HepG2 (cell line): Measurements from ENCODE around the gene RNH1. TPM values are rescaled to one million over a fixed set of nuclear protein-coding genes. Genes with fewer than 3 reads are reported as not detected.

Source experiments
- ATAC-seq: fragments of 200-7000 bp; cut with Tn5 transposase; 3 replicates; pipeline ENCODE4 v1.9.1; 2020; ENCODE audit warnings: mild to moderate bottlenecking, moderate library complexity
- BruUV-seq: library from RNA; stranded (reverse); fragments of 400-500 nt; replicated peaks from 2 replicates; lab custom pipeline; 2021; lab: Mats Ljungman, UMichigan
- CTCF ChIA-PET: fragments of 300-600 bp; formaldehyde crosslinking; extraction: SDS; loops from one replicate; lab custom pipeline; 2021; ENCODE audit warnings: low total read pairs, inconsistent platforms, low intra/inter-chr PET ratio; lab: Yijun Ruan, JAX
- POLR2A ChIA-PET: fragments of 350-600 bp; sonication (Branson Sonifier 250); formaldehyde crosslinking; loops from one replicate; lab custom pipeline; 2020; ENCODE audit warnings: antibody characterized with exemption, inconsistent platforms; lab: Yijun Ruan, JAX
- DNase-seq: peaks from one replicate; pipeline ENCODE4 v3.0.0-alpha.2; 2015; ENCODE audit warnings: low spot score
- FAIRE-seq: peaks from 3 replicates; lab custom pipeline; 2011; peaks lifted over from hg19 to GRCh38; lab: Jason Lieb, UNC
- H2AFZ ChIP-seq: one replicate; pipeline ENCODE4 v1.6.1; 2011; ENCODE audit warnings: low read length, inconsistent platforms
- H3K27ac ChIP-seq: fragments of 300-600 bp; 3 replicates; pipeline ENCODE4 v1.8.0; 2011; ENCODE audit warnings: mixed run types, mild to moderate bottlenecking, mixed read lengths, low read length, inconsistent platforms; ENCODE audit not compliant: insufficient read depth; ENCODE audit errors: extremely low read length
- H3K27me3 ChIP-seq, 2 experiments: fragments of 200-600 bp in 1 of 2; 2 replicates in 1 of 2; 3 replicates in 1 of 2; pipeline versions ENCODE4 v1.6.0 to v1.8.0; 2011; ENCODE audit warnings: low read length in 2 of 2, mild to moderate bottlenecking in 2 of 2, moderate library complexity in 2 of 2, inconsistent platforms in 1 of 2; ENCODE audit not compliant: insufficient read depth in 2 of 2, control insufficient read depth in 1 of 2
- H3K36me3 ChIP-seq, 2 experiments: fragments of 200-600 bp in 1 of 2; replicated peaks in 1 of 2; 2 replicates in 1 of 2; 3 replicates in 1 of 2; pipeline versions ENCODE4 v1.5.1 to v1.8.0; 2011; ENCODE audit warnings: low read length in 2 of 2, inconsistent platforms in 1 of 2; ENCODE audit not compliant: insufficient read depth in 2 of 2, control insufficient read depth in 1 of 2
- H3K4me1 ChIP-seq: 2 replicates; pipeline ENCODE4 v1.5.1; 2012; ENCODE audit warnings: low read length, inconsistent platforms; ENCODE audit not compliant: insufficient read depth
- H3K4me2 ChIP-seq: 2 replicates; pipeline ENCODE4 v1.6.0; 2011; ENCODE audit warnings: low read depth, low read length, inconsistent platforms
- H3K4me3 ChIP-seq, 3 experiments: fragments of 200-600 bp in 1 of 3; sonication (generic), shearing (Covaris generic) in 1 of 3; replicated peaks in 1 of 3; 2 replicates each; pipeline ENCODE4 v1.5.1; 2011 to 2016; ENCODE audit warnings: low read length in 3 of 3, inconsistent platforms in 2 of 3, low read depth in 2 of 3, mild to moderate bottlenecking in 2 of 3, control low read depth in 1 of 3, mixed read lengths in 1 of 3; ENCODE audit not compliant: insufficient read depth in 1 of 3
- H3K79me2 ChIP-seq: one replicate; pipeline ENCODE4 v1.6.1; 2011; ENCODE audit warnings: low read length, inconsistent platforms; ENCODE audit not compliant: insufficient read depth
- H3K9ac ChIP-seq: 2 replicates; pipeline ENCODE4 v1.6.0; 2011; ENCODE audit warnings: mild to moderate bottlenecking, low read depth, low read length, inconsistent platforms; ENCODE audit not compliant: insufficient read depth
- H3K9me3 ChIP-seq: 2 replicates; pipeline ENCODE4 v1.5.1; 2012; ENCODE audit warnings: mild to moderate bottlenecking, low read length
- H4K20me1 ChIP-seq: 2 replicates; pipeline ENCODE4 v1.6.0; 2011; ENCODE audit warnings: inconsistent platforms, mild to moderate bottlenecking, low read length, moderate library complexity; ENCODE audit not compliant: insufficient read depth
- AGO2 ChIP-seq: fragments of 200-400 bp; formaldehyde crosslinking; optimal IDR thresholded peaks from 2 replicates; pipeline ENCODE3; 2017; ENCODE audit warnings: mild to moderate bottlenecking, low read depth, low read length, moderate library complexity
- HINFP ChIP-seq: sonication (generic); formaldehyde crosslinking; IDR thresholded peaks from 2 replicates; pipeline ENCODE4 v1.4.0; 2020; ENCODE audit warnings: low read depth, mild to moderate bottlenecking, missing genetic modification reagents
- NCOA5 ChIP-seq: sonication (generic); formaldehyde crosslinking; IDR thresholded peaks from 2 replicates; pipeline ENCODE4 v1.4.0; 2020; ENCODE audit warnings: missing genetic modification reagents
- POLR2A ChIP-seq, 2 experiments: IDR thresholded peaks; 2 replicates each; pipeline ENCODE4 v1.6.1; 2011; ENCODE audit warnings: low read depth in 2 of 2, low read length in 2 of 2, mild to moderate bottlenecking in 1 of 2, moderate library complexity in 1 of 2; ENCODE audit not compliant: insufficient read depth in 1 of 2
- POLR2G ChIP-seq: fragments of 200-400 bp; formaldehyde crosslinking; IDR thresholded peaks from 2 replicates; pipeline ENCODE4 v1.6.1; 2018; ENCODE audit warnings: mild to moderate bottlenecking, low read depth, low read length, moderate library complexity
- RBM22 ChIP-seq: fragments of 200-400 bp; formaldehyde crosslinking; optimal IDR thresholded peaks from 2 replicates; pipeline ENCODE3; 2017; ENCODE audit warnings: mild to moderate bottlenecking, low read length, moderate library complexity
- ZNF564 ChIP-seq: sonication (generic); formaldehyde crosslinking; IDR thresholded peaks from 2 replicates; pipeline ENCODE4 v1.8.1; 2023; ENCODE audit warnings: mild to moderate bottlenecking, missing genetic modification reagents
- WGBS: methylation state at CpG from one replicate; pipeline ENCODE4 v1.1.6; 2017; ENCODE audit warnings: low lambda C conversion rate; 5-methylcytosine and 5-hydroxymethylcytosine counted together
- in situ Hi-C: cut with HindIII; loops from 2 replicates; pipeline ENCODE4 v1.10.0; 2017; ENCODE audit warnings: low pct_unique_long_range_greater_than_20kb; ENCODE audit not compliant: extremely low pct_ligation_motif_present
- intact Hi-C: fragments of 100-400 bp; cut with micrococcal nuclease; formaldehyde crosslinking; loops from one replicate; pipeline ENCODE4 v1.10.0; 2022; ENCODE audit not compliant: unreplicated experiment
- polyA plus RNA-seq, 8 experiments: library from polyadenylated mRNA; depleted of rRNA in 3 of 8; stranded (reverse) in 7 of 8; unstranded in 1 of 8; fragments of >200 nt; fragmentation: Illumina TruSeq in 4 of 8; extraction: Trizol in 4 of 8; gene quantifications; 2 replicates each; pipeline versions ENCODE4 v1.2.1 to v1.2.3, GENCODE V29; 2011 to 2016; ENCODE audit warnings: low read depth in 4 of 8, missing spikeins in 1 of 8, mixed read lengths in 1 of 8; ENCODE audit not compliant: insufficient read depth in 1 of 8
- total RNA-seq, 5 experiments: library from RNA; depleted of rRNA; stranded (reverse); fragments of >200 nt; fragmentation: Illumina TruSeq; extraction: Trizol; gene quantifications; 2 replicates each; pipeline ENCODE4 v1.2.3, GENCODE V29; 2016; ENCODE audit warnings: low read depth in 1 of 5

Gene RNH1
- total and polyA plus RNA-seq, 2 of the 13 experiments (the other 11 are each of a cell fraction or from before 2014, with no cell fraction given): 36.0 to 74.1 TPM

- WGBS: 97% methylated on average over 23 of the region's 24 CpGs
- Histone ChIP-seq H3K4me1 (peaks cover 14% of the 10 kb centered on the region), H3K27me3 (no peaks in the 10 kb centered on the region), H3K9ac (no peak overlapping the region), H3K9me3 (no peaks in the 10 kb centered on the region), H3K27ac (no peak overlapping the region), H3K4me2 (no peak overlapping the region), H3K79me2 (peaks cover 28% of the 10 kb centered on the region), H3K36me3 (peaks cover 37 to 56% of the 10 kb centered on the region in 2 experiments), H3K4me3 (no peak overlapping the region), H2AFZ (no peak overlapping the region)
- in situ Hi-C loops: no loop called here
- BruUV-seq: no TSS peak
- no peak for DNase-seq
- FAIRE-seq: no peak
- no peak for ATAC-seq
- CTCF ChIA-PET: no interaction called here
- TF ChIP-seq HINFP (no peak), AGO2 (peak; percentile 31)
- TF ChIP-seq, all 625 proteins: peak for 1
- intact Hi-C loops: no loop called here
- no peaks in the 10 kb centered on the region for H4K20me1 ChIP-seq
- POLR2A ChIA-PET: no interaction called here
Observed at GRCh38 chr11:501001-501682, 5.9 kb downstream of the RNH1 start.

- intact Hi-C loops: no loop called here
- peaks cover 11% of the 10 kb centered on the region for H3K79me2 ChIP-seq
- H3K4me2 ChIP-seq: no peak overlapping the region
- FAIRE-seq (no peak), DNase-seq (no peak), ATAC-seq (no peak)
- ChIA-PET CTCF (no interaction called here), POLR2A (interaction anchor here (1.2 kb wide), 1 partner anchor 7 kb away, joined by 3 read pairs; the partner anchor contains the start of gene RNH1)
- no peaks in the 10 kb centered on the region for H3K27me3 ChIP-seq
- in situ Hi-C loops: no loop called here
- H3K4me1 ChIP-seq: peaks cover under 1% of the 10 kb centered on the region
- WGBS: 97% methylated on average over 6 of the region's 24 CpGs
- H3K9ac ChIP-seq: no peak overlapping the region
- H2AFZ ChIP-seq: no peak overlapping the region
- H3K4me3 ChIP-seq: no peak overlapping the region
- no peaks in the 10 kb centered on the region for H4K20me1 ChIP-seq
- BruUV-seq: no TSS peak
- no peaks in the 10 kb centered on the region for H3K9me3 ChIP-seq
- H3K36me3 ChIP-seq: peaks cover 37 to 59% of the 10 kb centered on the region in 2 experiments
- no peak overlapping the region for H3K27ac ChIP-seq
- TF ChIP-seq POLR2G (0 out of 2 replicates have a peak, but pooled peaks have one; percentile 3), NCOA5 (CRISPR knock-in tag) (no peak), ZNF564 (CRISPR knock-in tag) (no peak), RBM22 (peak; percentile 11), POLR2A (IDR thresholded peaks at IDR 0.05; ENCODE audit: insufficient read depth in 1 of 2, low read depth in 2 of 2, low read length in 2 of 2) (0 out of 4 replicates have a peak, but pooled peaks of 1 of the 2 experiments have one; percentile 7)
Observed at GRCh38 chr11:499201-500076, 7.6 kb downstream of the RNH1 start.
